SJSA1 (cell line): ENCODE results near the gene GGPS1. TPM values are rescaled to one million over a fixed set of nuclear protein-coding genes. Genes with fewer than 3 reads are reported as not detected.
A peak's percentile ranks its signal among the peaks of the same experiment; 100 is the strongest.
"Not testable (repeated sequence)": the region's sequence is repeated elsewhere in the genome, so short reads cannot be mapped to it uniquely, and the experiment has no call there.

Experiments used
- DNase-seq, 2 experiments: peaks; one replicate each; pipeline ENCODE4 v3.0.0-alpha.2; 2015 to 2020; ENCODE audit warnings: low spot score in 2 of 2, low read depth in 1 of 2
- H3K27ac ChIP-seq: fragments of 250-450 bp; sonication (Bioruptor Pico); 2 replicates; pipeline ENCODE4 v1.5.1; 2020; ENCODE audit warnings: mild to moderate bottlenecking, moderate library complexity
- H3K27me3 ChIP-seq: fragments of 250-450 bp; sonication (Bioruptor Pico); replicated peaks from 2 replicates; pipeline ENCODE4 v1.5.1; 2020; ENCODE audit warnings: mild to moderate bottlenecking, moderate library complexity
- H3K36me3 ChIP-seq: fragments of 250-450 bp; sonication (Bioruptor Pico); 2 replicates; pipeline ENCODE4 v1.5.1; 2020; ENCODE audit warnings: mild to moderate bottlenecking
- H3K4me1 ChIP-seq: fragments of 250-450 bp; sonication (Bioruptor Pico); replicated peaks from 2 replicates; pipeline ENCODE4 v1.6.1; 2021; ENCODE audit warnings: mild to moderate bottlenecking
- H3K4me3 ChIP-seq: fragments of 250-450 bp; sonication (Bioruptor Pico); 2 replicates; pipeline ENCODE4 v1.5.1; 2020; ENCODE audit warnings: mild to moderate bottlenecking
- H3K9me3 ChIP-seq: fragments of 250-450 bp; sonication (Bioruptor Pico); replicated peaks from 2 replicates; pipeline ENCODE4 v1.5.1; 2020; ENCODE audit warnings: mild to moderate bottlenecking
- total RNA-seq: library from RNA; depleted of rRNA; stranded (reverse); fragments of >200 nt; shearing (Covaris generic); gene quantifications from 2 replicates; pipeline ENCODE4 v1.2.3, GENCODE V29; 2014; rRNA removed

The GGPS1 gene
- 26.9 and 32.7 TPM in 2 replicates for total RNA-seq

- no peaks in the 10 kb centered on the region for H3K9me3 ChIP-seq
- peak; percentile 97 to 99 for DNase-seq
- peak within 1 kb of the TSS; percentile 85 for H3K4me3 ChIP-seq
- H3K36me3 ChIP-seq, result peaks cover 40% of the 10 kb centered on the region
- peak within 1 kb of the TSS; percentile 91 for H3K27ac ChIP-seq
- no peaks in the 10 kb centered on the region for H3K27me3 ChIP-seq
- H3K4me1 ChIP-seq, result peaks cover 12% of the 10 kb centered on the region
Observed at GRCh38 chr1:235328271-235329138, at the start of gene GGPS1. GGPS1 (plus strand) TSS chr1:235328570; CDS start chr1:235335265, 6,695 bp downstream.

GRCh38 chr1:235278915-235279292, 49.5 kb upstream of the GGPS1 start:
- no peaks in the 10 kb centered on the region; the same call in 1 of the 2 replicates for H3K27me3 ChIP-seq
- DNase-seq, result no peak
- H3K4me1 ChIP-seq, result no peaks in the 10 kb centered on the region
- H3K9me3 ChIP-seq, result no peaks in the 10 kb centered on the region
- no peaks in the 10 kb centered on the region for H3K36me3 ChIP-seq
- no peak overlapping the region for H3K4me3 ChIP-seq
- H3K27ac ChIP-seq, result no peak overlapping the region

GRCh38 chr1:235279694-235280093, 48.7 kb upstream of the GGPS1 start:
- no peaks in the 10 kb centered on the region for H3K36me3 ChIP-seq
- no peak overlapping the region for H3K27ac ChIP-seq
- no peak overlapping the region for H3K4me3 ChIP-seq
- no peak for DNase-seq
- no peaks in the 10 kb centered on the region for H3K9me3 ChIP-seq
- H3K27me3 ChIP-seq, result no peaks in the 10 kb centered on the region; the same call in 1 of the 2 replicates
- H3K4me1 ChIP-seq, result no peaks in the 10 kb centered on the region

GRCh38 chr1:235280467-235280866, 47.9 kb upstream of the GGPS1 start:
- no peak for DNase-seq
- Histone ChIP-seq H3K4me3 (no peak overlapping the region), H3K36me3 (no peaks in the 10 kb centered on the region), H3K27ac (no peak overlapping the region), H3K4me1 (no peaks in the 10 kb centered on the region), H3K27me3 (no peaks in the 10 kb centered on the region; the same call in 1 of the 2 replicates), H3K9me3 (no peaks in the 10 kb centered on the region)

GRCh38 chr1:235283636-235284035, 44.7 kb upstream of the GGPS1 start:
- not testable (repeated sequence) for H3K9me3 ChIP-seq, H3K4me3 ChIP-seq, H3K27ac ChIP-seq, H3K27me3 ChIP-seq, H3K4me1 ChIP-seq, H3K36me3 ChIP-seq, DNase-seq

- no peaks in the 10 kb centered on the region for H3K27me3 ChIP-seq
- no peak overlapping the region for H3K27ac ChIP-seq
- H3K4me1 ChIP-seq, result no peaks in the 10 kb centered on the region
- no peak for DNase-seq
- no peaks in the 10 kb centered on the region for H3K36me3 ChIP-seq
- H3K4me3 ChIP-seq, result no peak overlapping the region
- H3K9me3 ChIP-seq, result no peaks in the 10 kb centered on the region
Observed at GRCh38 chr1:235284231-235284769, 44.1 kb upstream of the GGPS1 start.

- no peak for DNase-seq
- H3K27ac ChIP-seq, result no peak overlapping the region
- no peaks in the 10 kb centered on the region for H3K4me1 ChIP-seq
- no peak overlapping the region for H3K4me3 ChIP-seq
- no peaks in the 10 kb centered on the region for H3K9me3 ChIP-seq
- H3K36me3 ChIP-seq, result no peaks in the 10 kb centered on the region
- no peaks in the 10 kb centered on the region for H3K27me3 ChIP-seq
Observed at GRCh38 chr1:235286667-235287066, 41.7 kb upstream of the GGPS1 start.

- Histone ChIP-seq H3K36me3 (no peaks in the 10 kb centered on the region), H3K27ac (no peak overlapping the region), H3K9me3 (no peaks in the 10 kb centered on the region), H3K4me1 (no peaks in the 10 kb centered on the region), H3K27me3 (no peaks in the 10 kb centered on the region), H3K4me3 (no peak overlapping the region)
- DNase-seq, result no peak
Observed at GRCh38 chr1:235287208-235287882, 41.0 kb upstream of the GGPS1 start.

- no peaks in the 10 kb centered on the region for H3K9me3 ChIP-seq
- H3K4me1 ChIP-seq, result no peaks in the 10 kb centered on the region
- no peak for DNase-seq
- no peak overlapping the region for H3K4me3 ChIP-seq
- no peaks in the 10 kb centered on the region for H3K36me3 ChIP-seq
- no peaks in the 10 kb centered on the region for H3K27me3 ChIP-seq
- H3K27ac ChIP-seq, result no peak overlapping the region
Observed at GRCh38 chr1:235289859-235290739, 38.3 kb upstream of the GGPS1 start.

- Histone ChIP-seq H3K4me3 (no peak overlapping the region), H3K27ac (no peak overlapping the region), H3K27me3 (no peaks in the 10 kb centered on the region), H3K9me3 (no peaks in the 10 kb centered on the region), H3K36me3 (no peaks in the 10 kb centered on the region), H3K4me1 (peaks cover 2% of the 10 kb centered on the region)
- no peak for DNase-seq
Observed at GRCh38 chr1:235290740-235291502, 37.4 kb upstream of the GGPS1 start.

- H3K27me3 ChIP-seq, result no peaks in the 10 kb centered on the region
- H3K27ac ChIP-seq, result no peak overlapping the region
- DNase-seq, result no peak
- H3K4me1 ChIP-seq, result peaks cover 6% of the 10 kb centered on the region
- no peaks in the 10 kb centered on the region for H3K36me3 ChIP-seq
- no peak overlapping the region for H3K4me3 ChIP-seq
- H3K9me3 ChIP-seq, result no peaks in the 10 kb centered on the region
Observed at GRCh38 chr1:235291599-235292091, 36.7 kb upstream of the GGPS1 start.

- H3K27me3 ChIP-seq, result no peaks in the 10 kb centered on the region
- H3K9me3 ChIP-seq, result no peaks in the 10 kb centered on the region
- no peak for DNase-seq
- peaks cover 16% of the 10 kb centered on the region for H3K4me1 ChIP-seq
- H3K36me3 ChIP-seq, result no peaks in the 10 kb centered on the region
- H3K27ac ChIP-seq, result no peak overlapping the region
- no peak overlapping the region for H3K4me3 ChIP-seq
Observed at GRCh38 chr1:235292790-235293189, 35.6 kb upstream of the GGPS1 start.
